Measurements from ENCODE around the gene HOXA9.

- TF ChIP-seq CTCF (IDR thresholded peaks at IDR 0.05) (no peak), POLR2AphosphoS5 (IDR thresholded peaks at IDR 0.05) (no peak), EP300 (IDR thresholded peaks at IDR 0.05) (no peak), POLR2A (IDR thresholded peaks at IDR 0.05) (no peak)
Observed at GRCh38 chr7:27145914-27146412, 19.4 kb downstream of the HOXA9 start.

Data from sigmoid colon (tissue), 4 donors.